GM18526 (cell line): ENCODE data around the gene FCHO1.

Experiments
- POLR2A ChIP-seq: IDR thresholded peaks from 3 replicates; pipeline ENCODE4 v1.6.1; 2011; ENCODE audit not compliant: insufficient read length; ENCODE audit errors: extremely low read depth

The FCHO1 gene

DNA sequence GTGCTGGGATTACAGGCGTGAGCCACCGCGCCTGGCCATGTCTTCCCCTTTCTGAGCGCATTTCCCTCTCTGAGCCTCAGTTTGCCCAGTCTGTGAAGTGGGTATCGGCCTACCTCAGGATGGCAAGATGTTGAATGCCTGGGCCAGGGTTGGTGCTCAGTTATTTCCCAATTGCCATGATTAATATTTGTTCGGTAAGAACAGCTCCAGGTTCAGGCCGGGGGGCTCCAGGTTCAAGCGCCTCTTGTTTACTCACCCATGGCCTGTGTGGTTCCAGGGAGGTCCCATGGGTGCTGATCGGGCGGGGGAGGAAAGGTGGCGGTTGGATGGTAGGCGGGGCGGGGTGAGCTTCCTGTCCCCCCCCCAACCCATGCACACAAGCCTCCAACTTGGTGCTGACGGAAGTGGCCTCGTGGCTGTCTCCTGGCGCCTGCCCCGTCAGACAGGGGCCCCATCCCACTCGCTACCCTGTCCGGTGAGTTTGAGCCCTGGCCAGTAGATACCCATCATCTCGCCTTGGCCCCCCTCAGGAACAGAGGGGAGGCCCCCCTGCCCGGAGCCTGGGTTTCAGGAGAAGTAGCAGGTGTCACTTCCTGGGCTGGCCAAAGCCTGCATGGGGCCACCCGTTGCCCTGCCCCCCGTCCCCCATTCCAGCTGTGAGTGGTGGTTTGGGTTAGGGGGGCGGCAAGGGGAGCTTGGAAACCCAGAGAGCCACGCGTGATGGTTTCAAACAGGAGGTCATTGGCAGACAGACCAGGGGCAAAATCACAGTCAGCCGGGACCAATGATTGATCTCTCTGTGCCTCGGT lies at the start of gene FCHO1:
FCHO1 (plus strand) TSS at position 375 of the 809 bp plus-strand sequence. CDS start 3,688 bp downstream, outside the sequence.
- TF ChIP-seq POLR2A: peak; percentile 70

DNA sequence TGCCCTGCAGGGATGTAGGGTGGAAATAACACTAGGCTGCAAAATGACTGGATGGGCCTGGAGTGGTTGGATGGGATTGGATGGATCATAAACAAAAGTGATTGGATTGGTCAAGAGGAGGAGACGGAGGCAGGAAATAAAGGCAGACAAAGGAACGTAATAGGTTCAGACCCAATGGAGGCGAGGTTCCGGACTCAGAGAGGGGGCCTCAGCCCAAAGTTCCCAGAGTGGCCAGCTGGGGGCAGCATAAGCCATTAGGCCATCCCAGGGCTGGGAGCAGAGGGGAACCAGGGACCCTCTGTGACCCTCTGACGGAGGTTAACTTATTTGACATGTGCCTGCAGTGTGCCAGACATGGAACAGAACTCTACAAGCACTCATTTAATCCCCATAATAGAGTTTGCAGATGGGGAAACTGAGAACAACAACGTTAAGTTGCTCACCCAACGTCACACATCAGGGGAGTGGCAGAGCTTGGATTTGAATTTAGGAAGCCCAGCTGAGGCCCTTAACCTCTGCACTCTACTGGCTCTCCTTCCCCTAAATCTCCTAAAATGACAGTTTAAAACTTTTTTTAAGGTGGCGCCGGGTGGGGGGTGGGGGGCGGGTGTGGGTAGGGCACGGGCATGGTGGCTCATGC lies 47.3 kb upstream of the FCHO1 start:
- TF ChIP-seq POLR2A: no peak

DNA sequence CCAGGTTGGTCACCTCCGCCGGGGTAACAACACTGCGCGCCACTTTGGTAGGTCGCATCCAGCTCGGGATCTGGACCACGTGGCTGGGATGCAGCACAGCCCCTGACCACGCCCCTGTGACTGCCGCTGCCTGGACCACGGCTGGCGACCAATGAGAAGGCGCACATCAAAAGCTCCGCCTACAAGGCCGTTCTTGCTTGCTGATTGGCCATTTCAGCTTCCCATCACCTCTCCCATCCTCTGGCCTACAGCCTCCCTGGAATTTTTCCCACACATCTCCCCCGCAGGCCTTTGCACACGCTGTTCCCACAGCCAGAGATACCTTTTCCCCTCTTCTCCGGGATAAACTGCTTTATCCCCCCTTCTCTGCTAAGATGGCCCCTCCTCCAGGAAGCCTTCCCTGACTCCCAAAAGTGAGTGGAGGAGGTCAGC lies 44.5 kb upstream of the FCHO1 start:
- no peak for TF ChIP-seq POLR2A

- TF ChIP-seq POLR2A: no peak
These were observed 39.4 kb upstream of the FCHO1 start for GRCh38 chr19:17711851-17712250.

- TF ChIP-seq POLR2A: no peak
These were observed 34.9 kb upstream of the FCHO1 start for GRCh38 chr19:17716309-17716929.

DNA sequence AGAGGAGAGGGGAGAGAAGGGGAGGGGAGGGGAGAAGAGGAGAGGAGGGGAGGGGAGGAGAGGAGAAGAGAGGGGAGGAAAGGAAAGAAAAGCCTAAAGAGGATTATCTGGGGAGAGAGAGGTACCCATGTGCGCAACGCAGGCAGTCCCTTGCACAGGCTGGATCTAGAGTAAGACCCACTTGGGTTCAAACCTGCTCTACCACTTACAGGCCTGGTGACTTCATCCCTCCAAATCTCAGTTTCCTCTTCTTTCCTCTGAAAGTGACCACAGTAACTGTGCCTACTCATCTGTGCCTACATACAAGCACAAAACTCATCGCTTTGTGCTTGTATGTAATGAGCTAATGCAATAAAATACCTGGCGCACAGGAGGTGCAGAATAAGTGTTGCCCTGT lies 32.7 kb upstream of the FCHO1 start:
- no peak for TF ChIP-seq POLR2A

DNA sequence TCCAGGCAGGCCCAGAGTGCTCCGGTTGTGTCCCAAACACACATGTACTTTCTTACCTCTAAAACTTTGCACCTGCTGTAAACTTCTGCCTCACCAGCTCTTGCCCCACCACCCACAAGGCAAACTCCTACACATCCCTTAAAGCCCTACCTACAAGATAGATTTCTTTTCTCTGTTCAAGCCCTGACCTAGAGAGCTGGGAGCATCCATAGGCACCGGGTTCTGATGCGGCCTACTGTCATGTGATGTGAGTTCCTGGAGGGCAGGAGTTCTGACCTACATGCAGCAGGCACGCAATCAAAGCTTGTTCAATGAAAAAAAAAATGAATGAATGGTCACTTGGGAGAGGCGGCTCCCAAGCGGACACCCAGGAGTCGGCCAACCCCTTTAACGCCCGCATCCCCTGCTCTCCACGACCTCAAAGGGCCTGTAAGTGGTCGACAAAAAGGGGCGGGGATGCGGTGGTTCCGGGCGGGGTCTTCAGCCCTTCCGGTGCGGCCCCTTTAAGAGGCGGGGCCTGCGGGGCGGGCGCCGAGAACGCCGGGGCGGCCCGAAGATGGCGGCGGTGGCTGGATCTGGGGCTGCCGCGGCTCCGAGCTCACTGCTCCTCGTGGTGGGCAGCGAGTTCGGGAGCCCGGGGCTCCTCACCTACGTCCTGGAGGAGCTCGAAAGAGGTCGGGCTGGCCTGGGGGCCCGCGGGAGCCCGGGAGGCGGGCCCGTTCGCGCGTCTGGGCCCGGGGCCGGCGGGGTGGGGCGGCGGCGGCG lies 32.1 kb upstream of the FCHO1 start, which contains the start of gene MAP1S:
MAP1S (plus strand) TSS at position 534 of the 765 bp plus-strand sequence; CDS start at position 557, 23 bp downstream.
- TF ChIP-seq POLR2A: peak; percentile 86

- no peak for TF ChIP-seq POLR2A
These were observed 31.4 kb upstream of the FCHO1 start for GRCh38 chr19:17719730-17720400.

GRCh38 chr19:17720440-17720839 lies 30.8 kb upstream of the FCHO1 start:
- no peak for TF ChIP-seq POLR2A

- TF ChIP-seq POLR2A: no peak
These were observed 30.1 kb upstream of the FCHO1 start for GRCh38 chr19:17721111-17721628.

DNA sequence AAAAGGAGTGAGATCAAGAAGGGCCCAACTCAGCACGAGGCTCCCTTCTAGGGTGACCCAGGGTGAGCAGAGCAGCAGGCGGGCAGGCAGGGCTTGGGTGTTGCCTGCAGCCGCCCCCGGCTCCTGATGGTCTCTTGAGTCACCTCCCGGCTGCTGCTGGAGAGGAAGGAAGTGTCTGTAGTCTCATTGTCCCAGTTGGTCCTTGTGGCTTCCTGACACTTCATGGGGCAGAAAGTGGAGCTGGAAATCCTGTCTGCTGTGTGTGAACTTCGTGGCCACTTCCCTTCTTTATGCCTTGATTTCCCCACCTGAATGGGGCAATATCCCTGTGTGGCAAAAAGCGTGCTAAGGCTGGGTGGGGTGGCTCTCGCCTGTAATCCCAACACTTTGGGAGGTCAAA lies 29.5 kb upstream of the FCHO1 start:
- TF ChIP-seq POLR2A: no peak

DNA sequence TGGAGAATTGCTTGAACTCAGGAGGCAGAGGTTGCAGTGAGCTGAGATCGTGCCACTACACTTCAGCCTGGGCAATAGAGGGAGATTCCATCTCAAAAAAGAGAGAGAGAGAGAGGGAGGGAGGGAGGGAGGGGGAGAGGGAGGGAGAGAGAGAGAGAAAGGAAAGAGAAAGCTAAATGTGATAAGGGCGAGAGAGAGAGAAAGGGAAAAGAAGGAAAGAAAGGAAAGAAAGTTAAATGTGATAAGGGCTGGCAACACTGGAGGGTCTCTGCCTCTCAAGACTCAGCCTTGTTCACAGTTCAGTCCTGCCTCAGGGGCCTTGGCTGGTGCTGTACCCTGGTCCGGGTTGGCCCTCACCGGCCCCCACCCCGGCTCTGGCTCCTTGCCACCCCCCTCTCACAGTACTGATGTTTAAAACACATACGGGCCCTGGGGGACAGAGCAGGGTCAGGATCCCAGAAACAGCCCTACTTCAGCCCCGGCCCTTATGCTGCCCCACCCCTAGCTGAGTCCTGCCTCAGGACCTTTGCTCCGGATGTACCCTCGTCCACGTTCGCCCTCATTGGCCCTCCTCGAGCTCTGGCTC lies 28.5 kb upstream of the FCHO1 start:
- no peak for TF ChIP-seq POLR2A

GRCh38 chr19:17724655-17725054 lies 26.6 kb upstream of the FCHO1 start:
- no peak for TF ChIP-seq POLR2A
